Fibroblast of skin of back (primary cell): ENCODE results near the gene SERPINH1. TPM values are rescaled to one million over a fixed set of nuclear protein-coding genes. Genes with fewer than 3 reads are reported as not detected.

Experiments
- DNase-seq: peaks from one replicate; pipeline ENCODE4 v3.0.0-alpha.2; 2013
- polyA plus RNA-seq, 2 experiments: library from polyadenylated mRNA; unstranded; fragments of 120-200 nt; gene quantifications; one replicate each; pipeline ENCODE4 v1.2.1, GENCODE V29; 2013; ENCODE audit not compliant: insufficient read length in 2 of 2

SERPINH1 gene
- polyA plus RNA-seq (2013, experiment 1 of 2; ENCODE audit: insufficient read length), result 1,751 TPM
- 1,781 TPM for polyA plus RNA-seq (2013, experiment 2 of 2; ENCODE audit: insufficient read length)

DNA sequence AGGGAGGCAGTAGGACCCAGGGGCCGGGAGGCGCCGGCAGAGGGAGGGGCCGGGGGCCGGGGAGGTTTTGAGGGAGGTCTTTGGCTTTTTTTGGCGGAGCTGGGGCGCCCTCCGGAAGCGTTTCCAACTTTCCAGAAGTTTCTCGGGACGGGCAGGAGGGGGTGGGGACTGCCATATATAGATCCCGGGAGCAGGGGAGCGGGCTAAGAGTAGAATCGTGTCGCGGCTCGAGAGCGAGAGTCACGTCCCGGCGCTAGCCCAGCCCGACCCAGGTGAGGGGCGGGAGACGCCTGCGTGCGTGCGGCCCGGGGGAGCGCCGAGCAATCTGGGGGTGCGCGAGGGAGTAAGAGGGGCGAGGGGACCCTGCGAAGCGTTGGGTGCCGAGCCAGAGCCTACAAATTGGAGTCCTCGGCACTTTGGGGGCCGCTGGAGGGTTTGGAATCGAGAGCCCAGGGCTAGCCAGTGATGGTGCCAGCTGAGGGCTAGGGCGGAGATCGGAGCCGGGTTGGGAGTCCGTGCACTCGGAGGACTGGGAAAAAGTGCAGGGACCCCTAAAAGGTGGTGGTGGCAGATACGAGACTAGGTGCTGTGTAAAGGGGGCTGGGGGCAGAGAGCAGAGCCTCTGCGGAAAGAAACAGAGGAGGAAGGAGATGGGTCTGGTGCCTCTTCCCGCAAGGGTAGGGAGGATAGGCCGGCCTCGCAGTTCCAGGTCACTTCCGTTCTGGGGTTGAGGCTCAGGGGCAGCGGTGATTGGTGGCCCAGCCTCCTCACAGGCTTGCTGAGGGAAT is at the start of gene SERPINH1:
Gene SERPINH1, plus strand, starts transcription at position 206 of the 788 bp plus-strand sequence. CDS start 4,097 bp downstream, outside the sequence.
- DNase-seq, result peak; percentile 94

DNA sequence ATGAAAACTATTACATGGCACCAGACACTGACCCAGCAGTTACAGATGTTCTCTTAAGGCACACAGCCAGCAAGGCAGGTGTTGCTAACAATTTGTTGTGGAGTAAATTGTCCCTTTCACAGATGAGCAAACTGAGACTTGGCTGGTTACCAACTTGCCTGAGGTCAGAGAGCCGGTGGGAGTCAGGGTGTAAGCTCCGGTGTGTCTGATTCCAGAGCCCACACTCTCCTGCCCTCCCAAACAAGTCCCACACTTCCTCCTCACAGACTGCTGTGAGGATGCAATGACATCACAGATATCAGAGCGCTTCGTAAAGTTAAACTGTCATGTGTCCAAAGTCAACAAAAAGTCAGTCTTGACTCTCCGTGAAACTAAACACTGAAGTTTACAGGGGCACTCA is 48.8 kb upstream of the SERPINH1 start:
- DNase-seq, result peak; percentile 62

DNA sequence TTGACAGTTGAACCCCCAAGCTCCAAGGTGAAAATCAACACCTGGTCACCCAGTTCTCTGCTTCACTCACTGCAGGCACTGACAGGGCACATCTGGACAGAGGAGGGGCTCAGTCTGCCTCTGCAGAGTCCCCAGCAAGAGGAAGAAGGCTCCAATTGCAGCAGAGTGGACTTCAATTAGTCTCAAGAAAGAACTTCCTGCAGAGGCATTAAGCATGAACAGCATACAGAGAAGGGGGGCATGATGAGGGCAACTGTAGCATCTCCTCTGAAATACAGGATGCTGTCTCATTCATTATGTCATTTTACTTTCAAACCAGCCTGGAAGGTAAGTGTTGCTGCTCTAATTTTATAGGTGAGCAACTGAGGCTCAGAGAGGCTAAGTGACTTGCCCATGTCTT is 47.5 kb upstream of the SERPINH1 start:
- DNase-seq, result no peak

DNA sequence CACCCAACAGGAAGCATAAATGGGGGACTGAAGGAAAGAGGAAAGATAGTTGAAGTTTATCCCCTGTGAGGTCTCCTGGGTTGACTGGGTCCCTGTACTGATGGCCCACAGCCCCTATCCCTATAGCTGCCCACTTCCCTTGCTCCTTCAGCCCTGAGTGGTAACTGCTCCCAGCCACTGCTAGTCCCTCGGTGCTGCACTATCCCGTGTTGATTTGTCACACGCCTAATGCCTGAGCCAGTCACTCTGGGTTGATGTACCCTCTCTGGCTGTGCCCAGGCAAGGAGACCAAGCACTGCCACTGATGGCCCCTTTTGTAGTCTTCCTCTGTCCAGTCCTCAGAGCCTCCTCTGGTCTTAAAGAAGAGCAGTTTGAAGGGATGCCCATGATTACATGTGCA is 45.9 kb upstream of the SERPINH1 start:
- DNase-seq, result no peak

- DNase-seq, result no peak
Observed at GRCh38 chr11:75516886-75517285, 45.2 kb upstream of the SERPINH1 start.

DNA sequence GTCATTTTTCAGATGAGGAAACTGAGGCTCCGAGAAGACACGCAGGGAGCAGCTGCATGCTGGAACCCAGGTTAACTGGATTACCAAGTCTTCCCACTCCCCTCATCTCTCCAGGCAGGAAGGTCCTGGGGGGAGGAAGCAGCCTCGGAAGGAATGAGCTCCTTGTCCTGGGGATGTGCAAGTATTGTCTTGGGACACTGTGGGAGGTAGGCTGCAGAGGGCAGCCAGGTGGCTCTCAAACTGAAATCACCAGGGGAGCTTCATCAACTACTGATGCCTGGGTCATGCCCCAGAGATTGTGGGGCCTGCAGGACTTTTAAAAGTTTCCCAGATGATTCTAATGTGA is 43.9 kb upstream of the SERPINH1 start:
- no peak for DNase-seq

GRCh38 chr11:75518771-75519653 is 43.0 kb upstream of the SERPINH1 start:
- DNase-seq, result no peak

DNA sequence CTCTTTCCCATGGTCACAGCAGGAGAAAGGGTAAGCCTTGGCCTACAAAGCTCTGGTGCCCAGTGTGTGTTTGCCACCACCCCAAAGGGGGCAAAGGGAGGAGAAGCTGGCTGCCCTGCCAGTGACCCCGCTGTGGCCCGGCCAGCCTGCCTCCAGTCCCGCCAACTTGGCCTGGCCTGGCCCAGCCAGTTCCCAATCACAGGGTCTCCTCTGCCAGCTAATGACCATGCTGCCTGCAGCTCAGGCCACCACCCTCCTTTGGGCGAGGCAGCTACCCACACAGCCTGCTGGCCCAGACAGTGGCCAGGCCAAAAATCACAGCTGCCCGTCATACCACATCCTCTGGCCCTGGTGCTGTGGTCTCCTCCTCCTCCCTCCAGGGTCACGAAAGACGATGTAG is 41.4 kb upstream of the SERPINH1 start:
- no peak for DNase-seq

- DNase-seq, result no peak
Observed at GRCh38 chr11:75522286-75523044, 39.6 kb upstream of the SERPINH1 start.

GRCh38 chr11:75523189-75523588 is 38.9 kb upstream of the SERPINH1 start:
- no peak for DNase-seq

DNA sequence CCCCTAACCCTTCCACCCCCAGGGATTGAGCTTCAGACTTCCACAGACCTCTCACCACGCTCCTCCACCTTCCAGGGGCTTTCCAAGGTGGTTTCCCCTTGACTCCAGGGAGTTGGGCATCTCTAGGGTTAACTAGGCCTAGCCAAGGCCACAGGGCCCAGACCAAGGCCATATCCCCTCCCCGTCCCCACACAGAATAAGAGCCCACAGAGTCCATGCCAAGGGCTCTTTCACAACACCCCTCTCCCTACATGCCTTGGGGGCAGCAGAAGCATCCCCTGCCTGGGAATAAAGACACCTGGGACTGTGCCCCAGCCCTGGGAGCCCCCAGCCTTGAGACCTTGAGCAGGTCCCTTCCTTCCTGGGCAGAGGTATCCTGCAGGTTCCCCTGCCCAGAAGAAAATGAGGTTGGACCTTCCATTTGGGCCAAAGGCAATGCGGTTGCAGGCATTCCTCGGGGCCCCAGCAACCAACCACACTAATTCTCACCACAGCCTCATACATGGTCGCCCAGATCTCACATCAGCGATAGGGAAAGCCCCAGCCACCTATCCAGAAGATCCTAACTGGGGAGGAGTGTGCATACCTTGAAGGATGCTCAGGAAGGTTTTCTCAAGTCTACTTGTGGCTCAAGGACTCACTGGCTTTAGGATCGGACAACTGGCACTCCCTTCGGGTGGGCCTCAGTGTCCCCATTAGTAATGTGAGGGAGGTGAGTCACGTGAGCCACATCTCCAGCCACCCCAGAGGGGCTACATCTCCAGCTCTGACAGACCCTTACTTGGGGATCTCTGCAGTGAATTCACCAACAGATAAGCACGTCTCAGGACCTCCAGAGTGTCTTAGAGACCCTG is 38.0 kb upstream of the SERPINH1 start:
- DNase-seq, result no peak

DNA sequence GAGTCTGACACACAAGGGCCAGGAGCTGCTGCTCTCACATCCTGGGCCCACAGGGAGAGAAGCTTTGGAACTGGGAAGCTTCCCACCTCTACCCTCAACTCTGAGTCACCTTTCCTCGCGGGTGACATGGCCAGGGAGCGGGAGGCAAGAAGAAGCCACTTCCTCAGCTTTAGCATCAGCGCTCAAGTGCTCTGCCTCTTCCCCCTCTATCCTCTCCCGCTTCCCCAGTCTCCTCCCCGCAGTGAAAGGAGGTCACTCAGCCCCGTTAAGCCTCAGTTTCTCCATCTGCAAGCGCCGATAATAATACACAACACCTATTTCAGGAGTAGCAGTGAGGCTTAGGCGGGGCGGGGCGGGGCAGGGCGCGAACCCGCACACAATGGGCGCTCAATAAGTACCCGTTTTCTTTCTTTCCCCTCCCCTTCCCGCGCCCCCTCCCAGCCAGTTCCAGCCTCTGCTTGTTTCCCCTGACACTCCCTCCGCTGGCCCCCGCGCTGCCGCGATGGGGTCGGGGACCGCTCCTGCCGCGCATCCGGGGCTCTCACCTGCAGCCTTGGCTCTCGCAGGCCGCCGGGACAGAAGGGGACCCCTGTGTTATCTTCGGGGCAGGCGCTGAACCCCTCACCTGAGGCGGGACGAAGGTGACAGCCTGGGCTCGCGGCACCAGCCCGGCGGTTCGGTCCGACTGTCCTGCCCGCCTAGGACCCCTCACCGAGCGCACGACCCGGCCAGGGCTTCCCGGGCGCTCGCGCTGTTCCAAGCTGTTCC is 37.2 kb upstream of the SERPINH1 start:
- DNase-seq, result peak; percentile 53

GRCh38 chr11:75525433-75526191 is 36.4 kb upstream of the SERPINH1 start, which contains the start of gene GDPD5:
Gene GDPD5, minus strand, starts transcription at chr11:75525941. Its CDS starts 48,206 bp downstream, at chr11:75477735.
- DNase-seq, result peak; percentile 81

GRCh38 chr11:75526192-75526541 is 35.9 kb upstream of the SERPINH1 start:
- no peak for DNase-seq

DNA sequence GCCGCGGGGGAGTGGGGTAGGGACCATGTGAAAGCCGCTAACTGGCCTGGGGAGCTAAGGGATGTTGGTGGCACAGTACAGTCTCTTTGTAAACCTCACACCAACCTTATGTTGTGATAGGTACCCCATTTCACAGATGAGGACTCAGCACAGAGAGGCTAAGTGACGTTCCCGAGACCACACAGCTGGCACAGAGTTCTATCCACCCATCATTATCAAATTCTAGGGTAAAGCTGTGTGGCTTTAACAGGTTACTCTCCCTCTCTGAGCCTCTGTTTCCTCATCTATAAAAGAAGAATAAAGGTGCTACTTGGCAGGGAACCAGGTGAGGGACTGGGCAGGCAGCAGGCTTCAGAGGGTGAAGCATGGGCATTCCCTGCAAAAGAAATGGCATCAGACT is 34.9 kb upstream of the SERPINH1 start:
- DNase-seq, result no peak

- DNase-seq, result no peak
Observed at GRCh38 chr11:75527938-75528735, 33.9 kb upstream of the SERPINH1 start.

- DNase-seq, result no peak
Observed at GRCh38 chr11:75530577-75530976, 31.5 kb upstream of the SERPINH1 start.

- no peak for DNase-seq
Observed at GRCh38 chr11:75531325-75531724, 30.7 kb upstream of the SERPINH1 start.
